Peyer's patch (tissue), 4 donors: ENCODE results near the gene SPRED2.

ENCODE experiments used
- CTCF ChIP-seq, 6 experiments: fragments of 450-650 bp in 4 of 6; fragments of 200-600 bp in 2 of 6; sonication (generic) in 1 of 6; IDR thresholded peaks; one replicate each; pipeline ENCODE4 v1.5.1; 2017 to 2019; ENCODE audit warnings: antibody characterized with exemption in 6 of 6, mild to moderate bottlenecking in 3 of 6, moderate library complexity in 1 of 6
- POLR2A ChIP-seq, 2 donors: fragments of 450-650 bp; IDR thresholded peaks; one replicate each; pipeline ENCODE4 v1.5.1; 2017; ENCODE audit warnings: antibody characterized with exemption in 2 of 2, mild to moderate bottlenecking in 2 of 2, moderate library complexity in 2 of 2

- TF ChIP-seq CTCF (IDR thresholded peaks at IDR 0.05) (no peak), POLR2A (IDR thresholded peaks at IDR 0.05) (no peak)
These were observed 74.5 kb downstream of the SPRED2 start for GRCh38 chr2:65357959-65358294.
